ENCODE results near the gene RIN3.

DNA sequence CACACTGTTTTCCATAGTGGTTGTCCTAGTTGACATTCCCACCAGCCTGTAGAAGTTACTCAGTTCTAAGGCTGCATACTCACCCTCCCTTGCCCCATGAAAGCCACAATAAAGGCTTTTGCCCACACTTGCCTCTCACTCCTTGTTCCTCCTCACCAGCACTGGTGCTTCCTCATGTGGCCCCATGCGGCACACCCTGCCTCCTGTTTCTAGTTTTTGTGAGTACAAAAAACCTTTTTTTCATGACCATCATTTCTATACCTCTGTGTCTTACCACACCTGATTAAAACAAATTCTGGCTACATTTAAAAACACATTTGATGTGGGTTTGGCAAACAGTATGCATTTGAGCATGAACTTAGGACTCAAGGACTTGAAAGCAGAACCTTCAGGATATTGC lies 40.7 kb upstream of the RIN3 start:
- TF ChIP-seq, protein P1, sequence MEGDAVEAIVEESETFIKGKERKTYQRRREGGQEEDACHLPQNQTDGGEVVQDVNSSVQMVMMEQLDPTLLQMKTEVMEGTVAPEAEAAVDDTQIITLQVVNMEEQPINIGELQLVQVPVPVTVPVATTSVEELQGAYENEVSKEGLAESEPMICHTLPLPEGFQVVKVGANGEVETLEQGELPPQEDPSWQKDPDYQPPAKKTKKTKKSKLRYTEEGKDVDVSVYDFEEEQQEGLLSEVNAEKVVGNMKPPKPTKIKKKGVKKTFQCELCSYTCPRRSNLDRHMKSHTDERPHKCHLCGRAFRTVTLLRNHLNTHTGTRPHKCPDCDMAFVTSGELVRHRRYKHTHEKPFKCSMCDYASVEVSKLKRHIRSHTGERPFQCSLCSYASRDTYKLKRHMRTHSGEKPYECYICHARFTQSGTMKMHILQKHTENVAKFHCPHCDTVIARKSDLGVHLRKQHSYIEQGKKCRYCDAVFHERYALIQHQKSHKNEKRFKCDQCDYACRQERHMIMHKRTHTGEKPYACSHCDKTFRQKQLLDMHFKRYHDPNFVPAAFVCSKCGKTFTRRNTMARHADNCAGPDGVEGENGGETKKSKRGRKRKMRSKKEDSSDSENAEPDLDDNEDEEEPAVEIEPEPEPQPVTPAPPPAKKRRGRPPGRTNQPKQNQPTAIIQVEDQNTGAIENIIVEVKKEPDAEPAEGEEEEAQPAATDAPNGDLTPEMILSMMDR (IDR thresholded peaks at IDR 0.05) = no peak
- TF ChIP-seq POLR2A (IDR thresholded peaks at IDR 0.05) (no peak), EP300 (IDR thresholded peaks at IDR 0.05) (no peak), POLR2AphosphoS5 (IDR thresholded peaks at IDR 0.05) (no peak)
